Spleen (tissue), 11 donors: ENCODE measurements around the gene STX18. TPM values are rescaled to one million over a fixed set of nuclear protein-coding genes. Genes with fewer than 3 reads are reported as not detected.
A peak's percentile ranks its signal among the peaks of the same experiment; 100 is the strongest.

Experiments used
- DNase-seq: peaks from one replicate; pipeline ENCODE4 v3.0.0-alpha.2; 2020
- H3K27ac ChIP-seq, 8 donors: fragments of 200-600 bp; sonication (generic) in 7 of 8; 1 replicate in 4 of 8; 2 replicates in 4 of 8; pipeline versions ENCODE4 v1.5.0 to v1.8.0; 2016 to 2021; ENCODE audit warnings: inconsistent platforms in 4 of 8, mild to moderate bottlenecking in 4 of 8, moderate library complexity in 1 of 8
- H3K27me3 ChIP-seq, 7 donors: fragments of 200-600 bp; sonication (generic) in 6 of 7; replicated peaks in 1 of 7; 1 replicate in 4 of 7; 2 replicates in 3 of 7; pipeline versions ENCODE4 v1.5.0 to v1.8.0; 2016 to 2021; ENCODE audit warnings: inconsistent platforms in 3 of 7, mild to moderate bottlenecking in 1 of 7
- H3K36me3 ChIP-seq, 6 donors: fragments of 200-600 bp; sonication (generic) in 5 of 6; 1 replicate in 4 of 6; 2 replicates in 2 of 6; pipeline versions ENCODE4 v1.5.0 to v1.8.0; 2016 to 2021; ENCODE audit warnings: inconsistent platforms in 2 of 6
- H3K4me1 ChIP-seq, 6 donors: fragments of 200-600 bp; sonication (generic) in 5 of 6; 1 replicate in 3 of 6; 2 replicates in 3 of 6; pipeline versions ENCODE4 v1.5.0 to v1.8.0; 2016 to 2021; ENCODE audit warnings: inconsistent platforms in 3 of 6
- H3K4me3 ChIP-seq, 8 donors: fragments of 200-600 bp; sonication (generic) in 7 of 8; 1 replicate in 4 of 8; 2 replicates in 4 of 8; pipeline versions ENCODE4 v1.5.0 to v1.8.0; 2016 to 2021; ENCODE audit warnings: inconsistent platforms in 4 of 8, mild to moderate bottlenecking in 4 of 8, moderate library complexity in 2 of 8
- H3K9me3 ChIP-seq, 8 donors: fragments of 200-600 bp; sonication (generic) in 7 of 8; 1 replicate in 4 of 8; 2 replicates in 4 of 8; pipeline versions ENCODE4 v1.5.0 to v1.8.0; 2016 to 2021; ENCODE audit warnings: inconsistent platforms in 4 of 8
- POLR2A ChIP-seq, 3 donors: fragments of 450-650 bp; IDR thresholded peaks; one replicate each; pipeline ENCODE4 v1.5.1; 2017; ENCODE audit warnings: antibody characterized with exemption in 3 of 3, mild to moderate bottlenecking in 1 of 3
- POLR2AphosphoS5 ChIP-seq, 3 donors: sonication (generic); formaldehyde crosslinking; IDR thresholded peaks; one replicate each; pipeline ENCODE4 v1.5.1; 2017; ENCODE audit warnings: antibody characterized with exemption in 3 of 3
- WGBS, 5 donors: extraction: QIAGEN DNeasy Blood & Tissue Kit in 3 of 5; methylation state at CpG; one replicate each; pipeline versions ENCODE4 v1.1.5 to v1.1.7; 2013 to 2018; 5-methylcytosine and 5-hydroxymethylcytosine counted together
- intact Hi-C: fragments of 100-400 bp; cut with DNase I; formaldehyde crosslinking; loops from one replicate; pipeline ENCODE4 v1.15.0; 2023; ENCODE audit warnings: low total_unique reads
- polyA plus RNA-seq, 3 donors: library from polyadenylated mRNA; stranded (reverse); fragments of 200-250 nt; gene quantifications; one replicate each; pipeline ENCODE4 v1.2.1, GENCODE V29; 2013
- total RNA-seq, 7 donors: library from RNA; depleted of rRNA in 3 of 7; stranded (reverse); fragments of >200 nt in 3 of 7; fragmentation: NEBNext Ultra II Directional in 4 of 7; extraction: Animal tissue kit (Norgen Biotek cat#: 25700) in 4 of 7; gene quantifications; one replicate each; pipeline versions ENCODE4 v1.1.0 to v1.2.1, GENCODE V29; 2016 to 2021
- TF ChIP-seq, protein P1 (sequence below), 11 experiments: fragments of 200-600 bp in 7 of 11; fragments of 450-650 bp in 4 of 11; sonication (generic) in 4 of 11; IDR thresholded peaks in 8 of 11; conservative IDR thresholded peaks in 3 of 11; 1 replicate in 7 of 11; 2 replicates in 4 of 11; pipeline versions ENCODE4 v1.4.0 to v1.8.0; 2016 to 2021; ENCODE audit warnings: antibody characterized with exemption in 11 of 11, inconsistent platforms in 4 of 11, mild to moderate bottlenecking in 1 of 11
- donor health status: healthy with polysubstance abuse.
- donor health status: DM: no; HTN: no; CAD: no; lungs with moderate emphysema.
- donor health status: DM: no; HTN: no; CAD: no.
- donor health status: Bipolar disorder and iron deficiency.
- donor health status: healthy.
- donor health status: DM: no; HTN: no; CAD: no.
- donor health status: DM: yes; HTN: yes; CAD: no.

The STX18 gene
- total and polyA plus RNA-seq, 10 donors, result 19.0 to 45.8 (median 29.8) TPM

DNA sequence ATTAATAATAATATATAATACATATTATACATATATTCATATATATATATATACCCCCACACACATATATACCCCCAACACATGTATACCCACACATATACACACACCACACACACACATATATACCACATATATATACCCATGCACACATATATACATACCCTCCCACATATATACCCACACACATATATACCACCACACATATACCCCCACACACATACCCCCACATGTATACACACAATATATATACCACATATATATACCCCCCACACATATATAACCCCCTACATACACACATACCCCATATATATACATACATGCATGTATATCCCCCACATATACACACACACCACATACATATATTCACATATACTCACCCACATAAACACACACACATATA, 103.0 kb downstream of the STX18 start:
- no peaks in the 10 kb centered on the region for H3K4me1 ChIP-seq
- TF ChIP-seq POLR2AphosphoS5 (IDR thresholded peaks at IDR 0.05), result no peak
- TF ChIP-seq POLR2A (IDR thresholded peaks at IDR 0.05), result no peak
- TF ChIP-seq, protein P1, sequence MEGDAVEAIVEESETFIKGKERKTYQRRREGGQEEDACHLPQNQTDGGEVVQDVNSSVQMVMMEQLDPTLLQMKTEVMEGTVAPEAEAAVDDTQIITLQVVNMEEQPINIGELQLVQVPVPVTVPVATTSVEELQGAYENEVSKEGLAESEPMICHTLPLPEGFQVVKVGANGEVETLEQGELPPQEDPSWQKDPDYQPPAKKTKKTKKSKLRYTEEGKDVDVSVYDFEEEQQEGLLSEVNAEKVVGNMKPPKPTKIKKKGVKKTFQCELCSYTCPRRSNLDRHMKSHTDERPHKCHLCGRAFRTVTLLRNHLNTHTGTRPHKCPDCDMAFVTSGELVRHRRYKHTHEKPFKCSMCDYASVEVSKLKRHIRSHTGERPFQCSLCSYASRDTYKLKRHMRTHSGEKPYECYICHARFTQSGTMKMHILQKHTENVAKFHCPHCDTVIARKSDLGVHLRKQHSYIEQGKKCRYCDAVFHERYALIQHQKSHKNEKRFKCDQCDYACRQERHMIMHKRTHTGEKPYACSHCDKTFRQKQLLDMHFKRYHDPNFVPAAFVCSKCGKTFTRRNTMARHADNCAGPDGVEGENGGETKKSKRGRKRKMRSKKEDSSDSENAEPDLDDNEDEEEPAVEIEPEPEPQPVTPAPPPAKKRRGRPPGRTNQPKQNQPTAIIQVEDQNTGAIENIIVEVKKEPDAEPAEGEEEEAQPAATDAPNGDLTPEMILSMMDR (IDR thresholded peaks at IDR 0.05 in 8 of 11, conservative IDR thresholded peaks at IDR 0.05 in 3 of 11), result no peak
- intact Hi-C loops, result no loop called here
- no peak overlapping the region for H3K4me3 ChIP-seq
- no peaks in the 10 kb centered on the region for H3K27me3 ChIP-seq
- DNase-seq, result no peak
- no peaks in the 10 kb centered on the region for H3K9me3 ChIP-seq
- H3K36me3 ChIP-seq, result peaks cover 2 to 68% (median 28%) of the 10 kb centered on the region in 6 donors
- H3K27ac ChIP-seq, result no peak overlapping the region

DNA sequence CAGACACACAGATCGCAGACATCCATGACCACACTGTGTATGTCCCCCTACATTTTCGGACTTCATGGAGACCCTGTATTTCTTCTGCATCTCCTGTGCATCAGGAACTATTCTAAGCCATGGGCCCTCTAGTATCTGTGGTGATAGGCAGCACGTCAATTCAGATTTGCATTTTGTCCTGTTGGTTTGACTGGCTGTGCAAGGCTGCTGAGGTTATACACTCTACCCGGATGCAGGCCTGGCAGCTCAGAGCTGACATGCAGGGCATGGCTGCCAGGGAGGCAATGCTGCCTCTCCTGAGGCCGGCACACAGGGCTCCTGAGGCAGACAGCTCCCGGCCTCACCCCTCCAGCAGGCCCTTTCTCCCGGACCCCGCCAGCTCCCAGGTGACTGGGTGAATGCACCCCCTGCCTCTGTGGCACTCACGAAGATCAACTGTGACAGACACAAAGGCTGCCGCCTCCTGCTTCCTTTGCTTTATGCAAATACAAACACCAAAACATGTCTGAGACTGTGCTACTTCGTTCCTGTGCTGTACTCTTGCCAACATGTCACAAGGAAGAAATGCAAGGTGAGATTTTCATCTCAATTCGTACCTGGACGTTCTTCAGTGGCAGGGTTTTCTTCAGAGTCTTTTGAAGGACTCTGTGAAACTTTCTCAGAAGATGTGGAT, 103.9 kb downstream of the STX18 start:
- DNase-seq, result no peak
- TF ChIP-seq POLR2A (IDR thresholded peaks at IDR 0.05), result no peak
- peak in 1 of 3 donors; percentile 15 for TF ChIP-seq POLR2AphosphoS5 (IDR thresholded peaks at IDR 0.05)

DNA sequence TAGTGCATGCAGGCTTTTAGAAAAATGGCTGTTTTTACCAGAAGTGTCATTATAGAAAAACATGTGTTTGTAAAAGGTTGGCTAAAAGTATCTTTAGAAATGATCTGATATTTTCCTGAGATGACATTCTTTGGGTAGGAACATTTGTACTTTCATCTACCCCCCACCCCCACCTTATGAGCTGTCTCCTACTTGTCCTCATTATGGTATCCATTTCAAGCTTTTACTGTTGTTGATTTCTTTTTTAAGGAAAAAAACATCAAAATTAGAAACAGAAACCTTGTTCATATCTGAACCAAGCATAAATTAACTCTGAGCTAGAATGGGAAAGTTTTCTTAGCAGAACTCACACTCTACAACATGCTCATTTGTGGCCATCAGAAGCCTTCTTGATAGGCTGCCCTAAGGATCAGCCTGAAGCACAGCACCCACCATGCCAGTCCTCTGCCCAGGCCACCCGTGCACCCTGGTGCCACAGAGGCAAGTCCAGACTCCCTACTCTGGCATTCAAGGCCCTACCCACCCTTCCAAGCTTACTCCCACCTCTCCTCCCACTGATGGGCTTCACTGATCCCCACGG, 105.5 kb downstream of the STX18 start:
- TF ChIP-seq, protein P1 (IDR thresholded peaks at IDR 0.05 in 8 of 11, conservative IDR thresholded peaks at IDR 0.05 in 3 of 11), result no peak
- TF ChIP-seq POLR2AphosphoS5 (IDR thresholded peaks at IDR 0.05) (no peak), POLR2A (IDR thresholded peaks at IDR 0.05) (no peak)
- intact Hi-C loops, result no loop called here

More for the DNA sequence above, 103.9 kb downstream of the STX18 start:
- Histone ChIP-seq H3K36me3 (peaks cover 2 to 74% (median 36%) of the 10 kb centered on the region in 6 donors), H3K9me3 (no peaks in the 10 kb centered on the region), H3K27me3 (no peaks in the 10 kb centered on the region), H3K27ac (no peak overlapping the region), H3K4me1 (no peaks in the 10 kb centered on the region), H3K4me3 (no peak overlapping the region)
- intact Hi-C loops, result no loop called here
- 90 to 94% (median 93%) methylated on average over 10 to 13 of the region's 13 CpGs for WGBS, 5 donors

DNA sequence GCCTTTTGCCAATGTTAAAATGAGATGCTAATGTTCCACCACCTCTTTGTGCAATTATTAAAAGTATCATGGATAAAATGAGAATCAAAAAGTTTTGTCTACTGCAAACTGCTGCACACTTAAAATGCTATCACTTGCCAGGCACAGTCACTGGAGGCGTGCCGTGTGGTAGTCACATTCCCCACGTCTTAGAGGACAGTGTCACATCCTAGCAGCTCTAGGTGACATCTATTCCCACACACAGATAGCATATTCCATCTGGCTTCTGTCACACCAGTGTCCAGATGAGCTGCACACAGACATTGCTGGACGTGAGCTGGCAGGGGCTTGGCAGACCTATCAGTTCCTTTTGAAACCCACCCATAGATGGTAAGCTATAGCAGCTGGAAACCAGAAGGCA, 107.9 kb downstream of the STX18 start:
- no peak for TF ChIP-seq POLR2AphosphoS5 (IDR thresholded peaks at IDR 0.05)
- TF ChIP-seq, protein P1 (IDR thresholded peaks at IDR 0.05 in 8 of 11, conservative IDR thresholded peaks at IDR 0.05 in 3 of 11), result no peak
- no peak for TF ChIP-seq POLR2A (IDR thresholded peaks at IDR 0.05)
- H3K9me3 ChIP-seq, result no peaks in the 10 kb centered on the region
- H3K27ac ChIP-seq, result no peak overlapping the region
- WGBS, 5 donors, result 84 to 97% (median 93%) methylated on average over 4 of the region's 4 CpGs
- no peak overlapping the region for H3K4me3 ChIP-seq
- no peaks in the 10 kb centered on the region for H3K27me3 ChIP-seq
- peaks cover 2 to 94% (median 48%) of the 10 kb centered on the region in 6 donors for H3K36me3 ChIP-seq
- H3K4me1 ChIP-seq, result no peaks in the 10 kb centered on the region
- no peak for DNase-seq
- intact Hi-C loops, result no loop called here

More for the DNA sequence above, 105.5 kb downstream of the STX18 start:
- no peak overlapping the region for H3K27ac ChIP-seq
- 85 to 100% (median 92%) methylated on average over 2 of the region's 2 CpGs for WGBS, 5 donors
- H3K4me1 ChIP-seq, result no peaks in the 10 kb centered on the region
- H3K36me3 ChIP-seq, result peaks cover 2 to 79% (median 44%) of the 10 kb centered on the region in 6 donors
- no peak for DNase-seq
- no peak overlapping the region for H3K4me3 ChIP-seq
- H3K27me3 ChIP-seq, result no peaks in the 10 kb centered on the region
- no peaks in the 10 kb centered on the region for H3K9me3 ChIP-seq
